Renal cortex interstitium (tissue), 11 donors: ENCODE measurements around the gene SERPINE3. TPM values are rescaled to one million over a fixed set of nuclear protein-coding genes. Genes with fewer than 3 reads are reported as not detected.

ENCODE experiments used
- DNase-seq, 11 donors: peaks; one replicate each; pipeline ENCODE4 v3.0.0-alpha.2; 2013; ENCODE audit warnings: low read depth in 9 of 11, low spot score in 4 of 11; ENCODE audit errors: extremely low read depth in 1 of 11
- polyA plus RNA-seq, 3 donors: library from polyadenylated mRNA; unstranded; fragments of 120-200 nt; gene quantifications; one replicate each; pipeline ENCODE4 v1.2.1, GENCODE V29; 2013; ENCODE audit not compliant: insufficient read length in 3 of 3

SERPINE3 gene
- polyA plus RNA-seq, 3 donors, result 0.26 to 1.4 (median 0.65) TPM

DNA sequence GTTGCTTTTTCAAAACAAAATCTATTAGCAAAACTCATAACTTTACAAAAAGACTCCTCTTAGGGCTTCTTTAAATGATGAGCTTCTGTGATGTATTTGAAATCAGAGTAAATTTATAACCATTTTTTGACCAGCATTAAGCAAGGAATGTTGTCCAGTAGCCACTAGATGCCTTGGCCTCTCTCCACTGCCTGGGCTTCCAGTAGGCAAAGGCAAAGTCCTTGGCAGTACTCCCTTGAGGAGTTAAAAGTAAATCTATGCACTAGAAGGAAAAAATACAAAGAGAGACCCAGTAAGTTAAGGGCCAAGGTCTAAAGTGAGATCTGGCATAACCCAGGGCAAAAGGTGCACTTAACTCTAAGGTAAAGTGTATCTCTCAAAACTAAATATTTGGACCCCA, 9.5 kb downstream of the SERPINE3 start:
- no peak for DNase-seq

DNA sequence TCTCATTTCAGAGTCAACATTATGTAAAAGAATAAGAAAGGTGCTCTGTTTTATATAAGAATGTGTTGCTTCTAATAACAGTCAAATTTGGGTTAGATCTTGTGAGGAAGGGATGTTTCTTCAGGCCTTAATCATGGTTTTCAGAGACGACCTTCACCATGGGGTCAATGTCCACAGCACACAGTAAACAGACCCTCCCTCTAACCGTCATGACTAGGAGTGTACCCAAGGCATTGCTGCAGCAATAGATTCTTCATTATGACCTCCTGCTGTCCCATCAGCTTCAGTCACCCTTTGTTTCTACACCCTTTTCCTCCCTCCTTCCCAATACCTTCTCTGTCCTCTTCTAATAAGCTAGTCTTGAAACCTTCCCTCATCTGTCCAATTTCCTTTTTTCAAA, 15.7 kb downstream of the SERPINE3 start:
- DNase-seq, result no peak

DNA sequence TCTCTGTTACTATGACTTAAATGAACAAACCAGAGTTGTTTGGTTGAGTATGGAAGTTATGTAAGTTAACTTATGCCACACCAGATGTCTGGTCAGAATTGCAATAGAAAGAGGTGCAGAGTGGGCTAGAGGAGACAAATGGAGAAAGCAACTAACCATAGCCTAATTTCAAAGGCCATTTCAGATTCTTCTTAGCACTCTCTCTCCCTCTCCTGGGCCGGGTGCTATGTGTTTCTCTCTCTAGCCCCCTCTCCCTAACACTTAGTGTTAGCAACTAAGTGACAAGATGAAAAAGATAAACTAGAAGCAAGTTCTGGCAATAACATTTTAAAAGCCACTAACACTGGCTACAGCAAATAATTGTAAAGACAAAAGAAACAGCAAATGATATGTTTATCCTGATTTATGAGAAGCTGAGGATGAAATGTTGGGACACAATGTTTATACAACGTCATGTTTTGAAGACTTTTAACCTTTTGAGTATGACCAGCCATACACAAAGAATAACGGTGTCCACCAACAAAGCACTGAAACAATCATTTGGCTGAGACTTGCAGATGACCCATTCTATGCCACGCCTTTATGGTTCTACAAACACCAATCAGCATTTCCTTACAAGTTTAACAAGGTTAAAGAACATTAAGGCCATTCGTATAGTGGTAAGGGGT, 18.6 kb downstream of the SERPINE3 start:
- DNase-seq, result no peak

DNA sequence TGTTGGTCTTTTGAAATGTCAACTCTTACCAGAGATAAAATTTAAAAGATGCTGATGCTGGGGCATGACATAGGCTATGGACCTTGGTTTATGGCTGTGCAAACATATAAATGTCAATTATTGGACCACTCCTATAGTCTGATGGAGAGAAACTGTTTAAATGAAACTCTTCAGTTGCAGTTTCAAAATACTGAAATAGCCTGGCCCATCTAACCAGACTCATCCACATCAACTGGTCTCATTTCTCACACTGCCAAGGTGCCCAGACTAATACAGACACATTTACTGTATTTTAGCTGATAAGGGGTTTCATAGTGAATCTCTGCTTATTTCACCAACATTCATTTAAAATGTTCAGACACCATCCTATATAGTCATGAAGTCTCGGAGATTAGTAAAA, 19.9 kb downstream of the SERPINE3 start:
- no peak for DNase-seq

DNA sequence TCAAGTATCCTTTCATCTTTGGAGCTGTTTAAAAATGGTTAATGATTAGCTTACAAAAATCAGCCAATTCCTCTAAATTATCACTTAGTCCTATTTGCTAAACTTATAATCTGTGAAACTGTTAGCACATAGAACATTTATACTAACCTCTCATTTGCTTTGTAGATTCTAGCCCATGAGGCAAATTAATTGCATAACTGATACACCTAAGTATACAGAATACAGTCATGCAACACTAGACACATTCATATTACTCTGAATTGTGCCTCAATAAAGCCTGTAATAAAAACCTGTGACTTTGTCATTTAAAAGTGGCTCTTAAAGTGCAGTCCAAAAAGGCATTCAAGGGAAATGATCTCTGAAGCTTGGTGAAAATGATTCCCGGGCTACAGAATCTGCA, 21.0 kb downstream of the SERPINE3 start:
- DNase-seq, result no peak

DNA sequence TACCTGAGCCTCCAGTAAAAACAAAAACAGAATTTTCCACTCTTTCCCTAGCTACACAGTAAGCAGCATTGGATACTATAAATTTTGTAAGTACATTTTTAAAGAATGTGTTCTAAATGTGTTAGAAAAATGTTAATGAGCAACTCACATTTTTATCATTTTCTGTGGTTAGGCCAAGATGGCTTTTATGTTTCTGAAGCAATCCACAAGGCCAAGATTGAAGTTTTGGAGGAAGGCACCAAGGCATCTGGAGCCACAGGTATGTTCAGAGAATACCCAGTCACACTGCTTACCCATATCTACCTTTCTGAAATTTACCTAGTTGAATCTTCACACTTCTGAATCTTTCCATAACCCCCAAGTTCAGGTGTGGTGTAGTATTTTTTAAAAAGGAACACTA, 21.6 kb downstream of the SERPINE3 start:
- DNase-seq, result no peak

DNA sequence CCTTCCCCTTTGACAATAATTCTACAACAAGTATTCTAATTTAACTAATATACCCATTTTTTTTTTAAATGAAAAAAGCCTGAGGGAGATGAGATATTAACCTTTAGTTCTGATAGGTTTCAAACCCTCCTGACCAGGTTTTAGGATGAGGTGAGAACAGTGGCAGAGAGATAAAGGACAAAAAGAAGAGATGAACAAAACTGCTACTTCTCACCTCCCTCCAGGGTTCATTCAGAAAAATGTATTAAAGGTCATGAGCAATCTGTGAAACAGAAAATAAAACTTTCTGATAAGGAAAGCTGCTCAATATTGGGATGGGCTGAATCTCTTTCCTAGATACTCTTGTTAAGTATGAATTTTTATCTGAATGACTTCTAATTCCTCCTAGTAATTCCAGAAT, 24.1 kb downstream of the SERPINE3 start:
- no peak for DNase-seq

DNA sequence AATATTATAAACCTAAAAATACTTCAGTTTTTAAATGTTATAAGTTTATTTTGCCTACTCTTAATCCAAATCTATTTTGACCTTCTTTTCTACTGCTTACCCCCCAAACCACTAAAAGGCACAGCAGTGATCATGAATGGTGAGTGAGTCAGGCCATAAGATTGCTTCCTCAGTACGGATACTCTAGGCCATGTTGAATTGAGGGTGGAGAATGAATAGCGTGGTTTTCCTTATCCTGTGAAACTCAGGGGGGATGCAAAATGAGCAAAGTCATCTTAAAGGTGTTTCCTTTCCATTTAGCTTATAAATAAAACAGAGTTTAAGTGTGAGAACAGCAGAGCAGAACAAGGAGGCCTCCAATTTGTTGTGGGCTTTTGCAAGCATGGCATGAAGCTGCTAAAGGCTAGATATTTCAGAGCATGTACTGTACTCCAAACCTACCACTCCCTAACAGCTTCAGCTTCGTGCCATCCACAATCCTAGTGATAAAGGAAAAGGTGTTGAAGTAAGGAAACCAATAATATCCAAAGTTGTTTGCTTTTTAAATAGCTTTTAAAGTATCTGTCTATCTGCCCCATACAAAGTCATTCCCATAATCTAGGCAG, 25.0 kb downstream of the SERPINE3 start:
- no peak for DNase-seq

DNA sequence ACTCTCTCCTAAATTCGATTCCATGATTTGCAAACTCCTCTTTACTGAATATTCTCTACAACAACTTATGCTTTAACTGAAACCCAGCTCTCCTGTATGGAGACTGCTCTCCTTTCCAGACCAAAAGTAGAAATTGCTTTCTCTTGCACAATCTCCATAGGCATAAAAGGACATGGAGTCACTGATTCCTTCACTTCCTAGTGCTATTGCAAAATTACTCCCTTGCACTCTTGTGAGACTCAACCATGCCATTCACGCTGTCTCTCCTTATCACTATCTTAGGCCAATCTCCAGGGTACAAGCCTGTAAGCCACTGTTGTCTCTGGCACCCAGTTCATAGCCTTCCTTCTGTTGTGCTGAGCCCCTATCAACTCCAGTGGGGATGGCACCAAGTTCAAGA, 30.6 kb downstream of the SERPINE3 start:
- no peak for DNase-seq

DNA sequence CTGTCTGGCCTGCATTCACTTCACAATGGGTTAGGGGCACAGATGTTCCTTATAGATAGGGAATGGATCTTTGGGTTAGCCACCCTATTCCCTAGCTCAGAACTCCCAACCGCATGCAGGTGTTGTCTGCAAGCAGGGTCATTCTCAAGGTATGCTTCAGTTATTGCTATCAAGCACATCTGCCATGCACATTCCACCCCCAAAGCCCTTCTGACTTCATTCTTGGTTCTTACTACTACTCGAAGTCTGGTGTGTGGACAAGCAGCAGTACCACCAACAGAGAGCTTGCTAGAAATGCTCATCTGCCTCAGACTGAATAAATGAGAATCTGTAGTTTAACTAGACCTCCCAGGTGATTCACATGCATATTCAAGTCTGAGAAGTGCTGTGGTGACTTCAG, 31.3 kb downstream of the SERPINE3 start:
- no peak for DNase-seq

DNA sequence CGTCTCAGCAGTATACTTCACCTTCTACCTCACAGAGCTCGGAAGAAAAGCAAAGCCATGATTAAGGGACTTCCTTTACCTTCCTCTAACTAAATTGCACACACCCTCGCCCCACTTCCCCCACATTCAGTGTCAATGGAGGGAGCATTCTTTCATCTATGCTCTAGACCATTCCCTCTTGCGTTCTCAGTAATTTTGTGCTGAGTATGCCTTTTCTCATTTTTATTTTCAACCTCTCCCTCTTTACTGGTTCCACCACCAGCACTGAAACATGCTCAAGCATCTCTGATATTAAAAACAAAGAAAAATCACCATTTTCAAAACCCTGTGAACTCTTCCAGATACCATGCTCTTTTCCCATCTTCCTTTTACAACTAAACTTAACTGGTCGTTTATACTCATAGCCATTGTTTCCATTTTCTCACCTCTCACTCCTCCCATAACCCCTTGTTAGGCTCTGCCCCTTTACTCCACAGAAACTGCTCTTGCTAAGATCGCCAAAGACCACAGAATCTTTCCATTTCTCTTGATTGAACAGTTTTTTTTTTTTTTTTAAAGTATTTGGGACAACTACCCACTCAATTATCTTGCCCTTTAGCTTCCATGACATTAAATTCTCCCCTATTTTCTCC, 32.4 kb downstream of the SERPINE3 start:
- no peak for DNase-seq

DNA sequence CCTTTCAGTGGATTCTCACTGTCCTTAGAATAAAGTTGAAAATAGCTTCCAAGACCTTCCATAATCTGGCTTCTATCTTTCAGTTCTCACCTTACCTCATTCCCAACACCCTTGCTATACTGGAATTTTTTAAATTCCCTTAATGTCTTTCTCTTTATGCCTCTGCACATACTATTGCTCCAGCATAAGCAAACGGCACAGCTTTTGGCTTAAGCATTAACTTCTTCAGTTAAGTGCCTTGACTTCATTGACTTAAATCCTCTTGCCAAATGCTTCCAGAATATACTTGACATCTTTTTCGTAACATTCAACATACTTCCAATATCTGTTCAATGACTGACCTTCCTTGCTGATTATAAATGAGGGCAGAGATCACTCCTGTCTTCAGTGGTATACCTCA, 34.0 kb downstream of the SERPINE3 start:
- peak in 1 of 11 donors; percentile 22 for DNase-seq

DNA sequence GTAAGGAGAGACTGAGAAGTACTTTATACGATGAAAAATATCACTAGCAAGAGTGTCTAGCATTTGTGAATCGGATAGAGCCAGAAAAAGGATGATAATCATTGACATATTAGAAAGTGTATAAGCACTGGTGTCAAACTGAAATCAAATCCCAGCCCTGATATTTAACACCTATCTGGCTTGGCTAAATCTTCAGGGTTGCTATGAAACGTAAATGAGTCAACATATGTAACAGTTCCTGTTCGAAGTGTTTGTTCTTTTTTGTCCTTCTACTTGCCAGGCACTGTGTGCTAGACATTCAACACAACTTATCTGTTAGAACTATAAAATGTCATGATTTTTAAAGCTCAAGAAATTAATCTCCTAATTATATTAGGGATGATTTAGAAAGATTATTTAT, 40.8 kb downstream of the SERPINE3 start:
- no peak for DNase-seq

DNA sequence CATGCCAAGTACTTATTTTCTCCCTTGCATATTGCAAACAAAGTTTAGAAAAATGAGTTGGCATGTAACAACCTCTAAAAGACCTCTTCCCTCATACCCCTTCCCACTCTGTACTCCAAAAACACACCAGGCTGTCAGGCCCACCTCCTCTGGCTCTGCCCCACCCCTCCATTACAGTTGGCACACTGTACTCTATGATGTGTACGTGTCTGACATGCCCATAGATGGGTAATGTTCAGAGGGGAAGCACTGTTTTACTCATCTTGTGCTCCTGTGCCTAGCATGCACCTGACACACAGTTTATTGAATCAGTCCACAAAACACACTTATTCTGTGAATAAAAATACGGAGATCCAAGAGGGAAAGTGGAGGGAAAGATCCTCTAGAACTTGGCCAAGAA, 45.6 kb downstream of the SERPINE3 start:
- no peak for DNase-seq

DNA sequence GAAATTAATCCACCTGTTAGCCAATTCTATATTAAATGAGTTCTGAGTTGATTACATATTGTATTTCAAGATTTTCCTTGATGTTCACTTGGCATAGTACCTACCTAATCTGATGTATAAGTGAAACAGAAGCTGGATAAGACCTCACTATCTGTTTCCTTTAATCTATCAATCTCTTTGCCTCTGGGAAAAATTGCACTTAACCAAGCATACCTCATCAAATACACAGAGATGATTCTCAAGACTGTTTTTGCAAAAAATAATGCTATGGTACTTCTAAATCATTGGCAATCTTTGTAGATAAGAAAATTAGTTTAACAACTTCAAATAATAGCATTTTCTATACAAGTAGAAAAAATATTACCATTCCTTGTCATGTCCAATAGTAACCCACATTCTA, 55.2 kb downstream of the SERPINE3 start:
- no peak for DNase-seq

DNA sequence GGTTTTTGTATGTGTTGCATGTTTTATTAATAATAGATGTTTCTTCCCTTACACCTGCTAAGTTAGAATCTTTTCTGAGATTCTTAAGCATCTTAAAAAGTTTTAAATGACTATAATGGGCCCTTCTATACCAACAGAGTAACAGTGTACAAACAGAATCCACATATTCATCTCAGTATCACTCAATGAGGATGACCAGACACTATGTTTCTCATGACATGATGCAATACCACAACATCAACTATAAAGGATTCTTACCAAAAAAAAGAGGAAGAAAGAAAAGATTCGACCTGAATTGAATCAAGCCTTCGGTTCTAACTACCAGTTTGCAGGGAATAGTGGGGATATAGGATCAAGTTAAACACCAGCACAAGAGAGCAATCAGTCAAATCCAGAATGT, 56.9 kb downstream of the SERPINE3 start:
- no peak for DNase-seq

DNA sequence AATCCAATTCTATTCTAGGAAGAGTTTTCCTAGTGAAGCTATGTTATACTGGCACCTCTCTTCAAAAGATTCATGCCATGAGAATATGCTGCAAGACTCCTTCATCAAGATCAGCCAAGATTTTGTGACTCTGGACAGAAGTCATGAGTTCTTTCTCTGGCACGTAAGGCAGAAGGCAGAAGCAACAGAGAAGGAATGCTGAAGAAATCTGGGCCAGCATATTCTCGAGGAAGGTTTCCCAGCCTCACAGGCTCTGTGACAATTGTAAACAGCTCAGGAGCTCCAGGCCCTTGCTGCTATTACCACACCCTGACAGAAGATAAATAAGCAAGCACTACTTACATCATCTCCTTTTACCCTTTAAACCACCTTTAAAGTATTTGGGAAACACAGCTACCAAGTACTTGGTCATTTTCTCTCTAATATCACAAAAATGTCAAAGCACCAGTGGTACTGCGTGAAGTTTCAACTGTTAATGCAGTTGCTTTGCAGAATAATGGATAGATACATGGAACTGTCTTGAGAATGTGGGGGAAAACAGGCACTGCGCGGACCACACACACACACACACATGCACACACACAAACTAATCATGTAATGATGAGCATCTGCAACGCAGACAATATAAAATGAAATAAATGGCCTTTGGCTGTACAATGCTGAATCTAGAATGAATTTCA, 57.9 kb downstream of the SERPINE3 start:
- DNase-seq, result no peak

DNA sequence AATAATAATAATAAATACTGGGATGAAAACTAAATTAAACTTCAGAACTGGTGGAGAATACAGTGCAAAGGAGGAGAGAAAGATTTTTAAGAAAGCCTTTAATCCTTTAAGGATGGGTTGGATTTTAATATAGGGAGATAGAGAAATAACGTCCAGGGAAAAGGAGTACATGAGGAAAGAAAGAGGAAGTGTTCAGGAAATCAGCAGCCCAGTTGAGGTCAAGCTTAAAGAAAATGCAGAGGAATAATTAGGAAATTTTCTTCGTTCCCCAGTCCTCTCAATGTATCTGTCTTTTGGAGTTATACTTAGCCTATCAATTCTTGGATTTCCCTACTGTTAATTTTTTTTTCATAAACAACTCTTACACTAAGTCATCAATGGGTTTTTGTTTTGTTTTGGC, 65.7 kb downstream of the SERPINE3 start:
- DNase-seq, result no peak

DNA sequence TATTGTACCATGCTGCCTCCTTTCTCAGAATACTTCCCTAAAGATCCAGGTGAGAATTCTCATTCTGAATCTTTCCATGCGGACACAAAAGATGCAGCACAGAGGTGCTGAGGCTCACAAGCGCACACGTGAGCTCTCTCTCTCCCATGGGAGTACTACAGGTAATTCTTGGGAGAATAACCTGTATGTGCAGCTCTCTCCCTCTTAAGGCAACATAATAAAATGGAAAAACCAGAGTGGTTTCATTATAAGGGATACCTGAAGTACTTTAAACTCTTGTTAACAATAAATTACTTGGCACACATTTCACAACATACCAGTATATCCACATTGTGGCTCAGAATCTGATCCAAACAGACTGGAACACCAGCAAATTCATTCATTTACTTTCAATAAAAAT, 72.9 kb downstream of the SERPINE3 start:
- DNase-seq, result no peak
